Cortex of kidney (tissue), 1 donor: ENCODE data around the gene BEGAIN.

ENCODE experiments used
- DNase-seq: peaks from one replicate; lab custom pipeline; 2025; lab: John Stamatoyannopoulos, UW

BEGAIN gene

DNA sequence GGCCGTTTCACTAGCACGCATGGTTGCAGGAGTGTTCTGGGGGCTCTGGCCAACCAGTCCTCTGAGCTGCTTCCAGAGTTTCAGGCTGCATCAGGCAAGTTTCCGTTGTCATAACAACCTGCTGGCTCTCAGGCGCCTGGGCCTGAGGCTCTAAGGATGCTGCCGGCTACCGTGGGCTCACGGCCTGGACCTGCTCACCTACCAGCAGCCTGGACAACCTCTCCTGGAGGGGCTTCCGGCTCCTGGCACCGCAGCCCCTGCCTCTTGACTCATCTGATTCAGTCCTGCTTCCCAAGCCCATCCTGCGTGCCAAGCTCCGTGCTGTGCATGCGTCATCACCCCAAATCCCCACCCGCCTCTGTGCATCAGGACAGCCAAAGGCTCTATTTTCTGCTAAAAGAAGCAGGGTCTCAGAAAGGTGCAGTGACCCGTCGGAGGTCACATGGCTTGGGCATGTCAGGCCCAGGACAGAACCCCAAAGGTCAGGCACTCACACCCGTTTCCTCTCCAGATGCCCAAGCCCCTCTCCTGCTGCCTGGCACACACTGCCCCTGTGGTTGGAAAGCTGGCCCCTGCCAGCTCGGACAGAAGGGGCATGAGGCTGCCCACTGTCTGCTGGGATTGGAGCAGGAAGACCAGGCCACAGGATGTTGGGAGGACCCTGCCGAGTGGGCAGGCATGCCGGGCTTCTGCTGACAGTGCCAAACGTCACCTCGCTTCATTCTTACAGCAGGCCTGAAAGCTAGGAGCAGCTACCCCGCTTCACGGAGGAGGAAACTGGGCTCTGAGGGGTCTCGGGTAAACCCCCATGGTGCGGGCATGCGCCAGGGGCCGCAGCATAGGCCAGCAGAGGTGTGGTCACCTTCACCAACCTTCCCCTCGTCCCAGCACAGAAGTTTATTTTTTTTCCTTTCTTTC lies 5.7 kb downstream of the BEGAIN start:
- no peak for DNase-seq

DNA sequence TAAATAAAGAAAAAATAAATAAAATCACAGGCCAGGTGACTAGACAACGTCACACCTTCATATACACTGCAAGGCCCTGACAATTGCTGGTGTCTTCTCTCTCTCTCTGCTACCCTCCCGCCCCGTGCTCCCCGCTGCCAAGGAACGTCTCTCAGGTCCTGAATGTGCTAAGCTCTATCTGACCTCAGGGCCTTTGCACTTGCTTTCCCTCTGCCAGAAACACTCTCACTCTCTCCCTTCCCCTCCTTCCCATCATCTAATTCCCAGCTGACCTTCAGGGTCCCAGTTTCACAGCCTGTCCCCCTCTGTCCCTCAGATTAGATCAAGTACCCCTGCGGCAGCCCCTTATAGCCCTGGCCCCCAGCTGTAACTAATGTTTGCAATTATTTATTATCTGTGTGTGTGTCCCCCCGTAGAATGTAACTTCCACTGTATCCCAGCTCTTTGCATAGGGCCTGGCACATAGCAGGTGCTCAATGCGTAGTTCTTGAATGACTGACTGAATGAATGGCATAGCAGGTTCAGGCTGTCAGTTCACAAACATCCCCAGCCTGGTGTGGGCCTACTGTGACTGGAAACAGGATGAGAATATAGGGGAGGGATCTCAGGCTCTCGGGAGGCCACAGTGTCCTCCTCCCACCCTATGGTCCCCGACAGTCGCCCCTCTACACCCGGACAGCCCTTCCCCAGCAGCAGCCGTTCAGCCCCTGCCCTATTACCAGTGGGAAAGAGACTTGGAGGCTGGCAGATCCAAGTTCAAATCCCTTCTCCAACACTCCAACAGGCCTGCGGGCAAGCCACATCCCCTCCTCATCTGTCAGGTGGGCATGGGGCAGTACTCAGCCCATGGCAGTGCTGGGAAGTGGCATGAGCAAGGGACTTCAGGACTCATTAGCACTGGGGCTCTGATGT lies 6.6 kb downstream of the BEGAIN start:
- no peak for DNase-seq

DNA sequence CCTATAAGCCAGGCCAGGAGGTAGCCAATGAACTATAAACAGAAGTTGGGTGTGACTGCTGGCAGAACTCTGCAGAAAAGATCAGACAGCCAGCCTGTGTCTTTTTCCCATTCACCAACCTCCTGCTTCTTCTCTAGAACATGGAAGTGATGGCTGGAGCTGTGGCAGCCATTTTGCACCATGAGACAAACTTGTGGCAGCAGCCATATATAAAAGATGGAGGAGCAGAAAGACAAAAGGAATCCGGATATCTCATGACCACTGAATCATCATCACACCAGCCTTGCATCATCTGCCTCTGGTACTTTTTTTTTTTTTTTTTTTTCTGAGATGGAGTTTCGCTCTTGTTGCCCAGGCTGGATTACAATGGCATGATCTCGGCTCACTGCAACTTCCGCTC lies 8.7 kb downstream of the BEGAIN start:
- no peak for DNase-seq

DNA sequence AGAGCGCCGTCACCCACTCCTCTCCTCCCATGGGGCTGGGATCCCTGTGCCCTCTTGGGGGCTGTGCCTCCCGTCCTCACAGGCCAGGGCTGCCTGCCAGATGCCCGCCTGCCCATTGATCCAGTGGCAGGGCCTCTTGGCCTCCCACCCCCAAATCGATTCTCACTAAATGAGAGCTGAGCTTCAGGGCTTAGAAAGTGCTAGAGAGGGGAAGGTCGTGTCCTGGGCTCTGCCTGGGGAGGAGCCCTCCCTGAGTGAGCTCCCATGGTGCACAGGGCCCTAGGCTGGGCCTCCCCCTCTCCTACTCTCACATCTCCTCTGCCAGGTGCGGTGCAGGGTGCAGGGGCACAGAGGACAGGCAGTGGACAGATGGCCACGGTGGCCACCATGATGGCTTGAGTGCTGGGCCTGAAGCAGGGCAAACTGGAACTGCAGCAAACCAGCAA lies 9.2 kb downstream of the BEGAIN start:
- no peak for DNase-seq

DNA sequence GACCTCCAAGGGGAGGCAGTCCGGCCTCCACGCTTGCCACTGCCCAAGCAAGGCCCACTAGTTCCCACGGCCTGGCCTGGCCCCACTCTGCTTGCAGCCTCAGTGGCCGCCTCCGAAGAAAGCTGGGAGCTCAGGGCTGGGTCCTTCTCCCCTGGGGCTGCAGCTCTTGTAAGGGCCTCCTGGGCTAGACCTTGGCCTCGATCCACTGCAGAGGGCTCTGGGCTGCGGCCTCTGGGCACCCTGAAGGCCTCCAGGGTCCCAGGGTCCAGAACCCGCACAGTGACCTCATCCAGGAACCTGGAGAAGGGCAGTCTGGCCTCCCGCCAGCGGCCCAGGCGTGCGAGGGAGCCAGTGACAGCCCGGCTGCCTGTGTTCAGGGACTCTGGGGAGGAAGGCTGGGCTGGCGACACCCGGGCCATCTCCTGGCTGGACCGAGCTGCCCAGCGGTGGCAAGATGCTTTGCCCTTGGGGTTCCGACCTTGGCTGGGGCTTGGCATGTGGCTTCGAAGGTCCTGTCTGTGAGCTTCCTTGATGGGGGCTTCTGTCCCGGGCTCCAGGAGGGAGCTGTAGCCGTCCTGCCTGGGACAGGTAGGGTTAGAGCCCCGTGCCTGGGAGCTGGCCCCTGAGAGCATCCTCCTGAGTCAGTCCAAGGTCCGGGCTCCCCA lies 9.8 kb downstream of the BEGAIN start:
- no peak for DNase-seq

DNA sequence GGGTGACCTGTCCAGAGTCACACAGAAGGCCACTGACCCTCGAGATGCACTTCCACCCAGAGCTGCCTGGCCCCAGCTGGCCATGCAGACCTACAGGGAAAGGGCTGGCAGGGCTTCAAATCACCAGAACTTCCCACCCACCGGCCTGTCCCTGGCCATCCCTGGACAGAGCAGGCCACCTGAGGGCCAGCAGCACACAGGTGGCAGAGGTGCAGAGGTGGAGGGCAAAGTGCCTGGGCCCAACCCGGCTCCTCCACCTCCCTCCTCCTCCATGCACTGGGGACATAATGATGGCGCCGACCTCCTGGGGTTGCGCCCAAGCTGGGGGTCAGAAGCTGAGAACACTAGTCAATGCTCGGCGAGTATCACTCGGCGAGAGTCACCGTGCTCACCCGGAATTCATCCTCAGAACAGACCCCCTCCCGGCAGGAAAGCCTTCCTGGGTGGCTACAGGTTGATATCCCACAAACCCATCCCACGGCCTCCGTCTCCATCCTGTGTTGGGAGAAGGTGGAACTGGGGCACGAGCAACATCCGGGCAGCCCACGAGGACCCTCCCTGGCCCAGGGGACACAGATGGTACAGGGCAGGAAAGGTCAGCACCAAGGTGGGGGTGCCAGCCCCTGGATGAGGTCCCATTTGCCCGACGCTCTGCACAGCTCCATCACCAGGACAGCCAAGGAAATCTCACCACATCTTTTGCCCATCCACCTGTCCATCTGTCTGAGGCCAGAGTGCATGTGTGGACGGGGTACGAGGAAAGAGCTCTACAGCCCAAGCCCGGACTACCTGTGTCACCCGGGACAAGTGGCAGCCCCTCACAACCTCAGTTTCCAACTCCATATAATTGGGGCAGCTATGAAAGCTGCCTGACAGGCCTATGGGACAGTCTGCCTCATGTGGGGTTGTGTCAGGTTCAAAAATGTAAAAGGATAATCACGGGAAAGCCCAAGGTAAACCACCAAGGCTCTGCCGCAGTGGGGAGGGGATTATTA lies 10.8 kb downstream of the BEGAIN start:
- no peak for DNase-seq

DNA sequence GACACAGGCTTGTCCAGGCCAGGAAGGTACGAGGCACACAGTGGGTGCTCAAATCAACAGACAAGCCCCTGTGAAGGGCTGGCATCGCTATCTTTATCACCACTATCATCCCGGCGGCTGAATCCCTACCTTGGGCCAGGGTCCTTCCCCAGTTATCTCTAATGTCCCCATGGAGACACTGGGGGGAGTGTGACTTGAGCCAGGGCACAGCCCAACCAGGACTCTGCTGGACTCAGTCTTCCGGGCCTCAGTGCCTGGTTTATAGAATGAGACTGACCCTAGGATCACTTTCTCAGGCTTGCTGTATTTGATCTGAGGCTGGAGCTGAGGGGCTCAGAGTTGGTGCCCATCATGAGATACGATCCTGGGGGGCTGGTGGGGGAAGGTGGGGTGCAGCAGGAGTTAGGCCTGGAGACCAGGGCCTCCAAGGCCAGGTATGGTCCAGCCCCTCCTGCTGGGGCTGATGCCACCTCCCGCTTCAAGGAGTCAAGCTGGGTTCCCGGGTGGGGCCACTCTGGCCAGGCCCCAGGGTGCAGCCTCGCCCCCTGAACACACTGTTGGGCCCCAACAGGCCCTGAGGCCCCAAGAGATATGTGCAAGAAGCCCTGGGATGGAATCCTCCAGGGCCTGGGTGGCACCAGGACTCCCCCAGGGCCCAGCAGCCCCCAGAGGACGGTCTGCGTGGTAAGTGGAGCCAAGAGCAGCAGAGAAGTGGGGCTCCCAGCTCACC lies 11.8 kb downstream of the BEGAIN start:
- no peak for DNase-seq

DNA sequence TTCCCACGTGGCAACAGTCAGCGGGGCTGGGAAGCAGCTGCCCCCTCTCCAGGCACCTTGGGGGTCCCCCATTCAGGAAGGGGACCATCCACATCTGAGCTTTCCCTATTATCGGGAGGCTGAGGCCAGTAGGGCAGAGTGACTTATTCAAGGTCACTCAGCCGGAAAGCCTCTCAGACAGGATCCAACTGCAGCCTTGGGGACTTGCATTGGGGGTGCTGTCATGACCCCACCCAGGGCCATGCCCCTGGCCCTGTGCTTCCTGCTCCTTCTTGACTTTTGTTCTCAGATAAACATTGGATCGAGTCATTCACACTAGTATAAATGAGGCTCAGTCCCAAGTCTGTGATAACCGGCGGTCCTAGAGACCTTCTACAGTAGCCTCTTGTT lies 12.6 kb downstream of the BEGAIN start:
- no peak for DNase-seq

DNA sequence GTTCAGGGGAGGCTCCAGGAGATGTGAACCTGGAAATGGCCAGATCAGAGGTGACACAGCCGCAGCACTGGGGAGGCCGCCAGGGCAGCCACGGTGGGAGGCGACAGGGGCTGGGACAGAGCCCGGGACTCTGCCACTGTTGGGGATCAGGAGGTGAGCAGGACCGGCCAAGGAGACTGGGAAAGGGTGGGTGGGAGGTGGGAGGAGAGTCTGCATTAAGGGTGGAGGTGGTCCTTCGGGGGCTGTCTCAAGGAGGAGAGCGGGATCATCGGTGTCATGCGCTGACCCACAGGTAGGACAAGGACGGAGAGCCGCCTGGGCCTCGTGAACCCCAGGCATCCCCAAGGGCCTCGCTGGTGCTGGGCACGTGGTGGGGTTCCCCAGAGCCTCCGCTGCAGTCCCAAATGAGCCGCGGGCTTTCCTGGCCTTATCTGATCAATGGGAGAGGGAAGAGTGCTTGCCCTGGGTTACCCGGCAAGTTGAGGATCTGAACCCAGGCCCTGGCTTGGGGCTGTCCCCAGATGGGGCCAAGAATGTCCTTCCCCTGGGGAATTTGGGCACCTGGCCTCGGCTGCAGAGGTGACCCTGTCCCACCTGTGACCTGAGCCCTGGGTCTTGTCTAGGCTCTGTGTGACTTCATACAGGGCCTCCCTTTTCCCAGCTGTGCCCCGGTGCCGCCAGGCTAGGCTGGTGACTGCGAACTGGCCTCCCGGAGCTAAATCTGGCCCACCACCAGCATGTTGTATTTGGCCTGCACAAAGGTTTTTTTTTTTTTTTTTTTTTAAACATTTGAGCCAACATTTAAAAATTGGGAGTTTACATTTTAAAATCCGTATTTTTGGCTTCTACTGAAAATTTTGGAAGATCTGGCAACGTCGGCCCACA lies 13.2 kb downstream of the BEGAIN start:
- no peak for DNase-seq

DNA sequence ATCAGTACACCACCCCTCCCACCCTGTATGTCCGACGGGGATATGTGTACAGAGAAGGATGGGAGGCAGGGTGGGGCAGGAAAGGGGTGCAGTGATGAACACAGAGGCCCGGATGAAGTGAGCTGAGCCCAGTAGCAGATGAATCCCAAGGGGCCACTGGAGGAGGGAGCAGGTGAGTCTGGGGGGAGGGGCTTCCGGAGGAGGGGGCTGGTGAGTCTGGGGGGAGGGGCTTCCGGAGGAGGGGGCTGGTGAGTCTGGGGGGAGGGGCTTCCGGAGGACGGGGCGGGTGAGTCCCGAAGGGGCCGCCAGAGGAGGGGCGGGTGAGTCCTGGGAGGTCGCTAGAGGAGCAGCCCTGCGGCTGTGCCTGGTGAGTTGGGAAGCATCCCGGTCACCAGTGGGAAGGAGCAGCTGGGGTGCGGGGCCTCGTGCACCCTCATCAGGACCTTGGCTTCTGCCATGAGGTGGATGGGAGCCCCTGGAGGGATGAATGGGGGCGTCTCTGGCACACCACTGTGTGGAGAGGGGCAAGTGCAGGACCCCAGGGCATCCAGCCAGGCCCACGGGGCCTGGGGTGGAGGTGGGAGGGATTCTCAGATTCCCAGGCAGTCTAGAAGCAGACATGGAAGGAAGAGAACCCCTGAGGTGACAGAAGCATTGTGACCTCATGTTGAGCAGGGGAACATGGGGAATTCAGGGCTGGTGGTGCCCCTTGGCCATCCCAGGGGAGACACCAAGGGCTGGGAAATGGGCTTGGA lies 14.0 kb downstream of the BEGAIN start:
- no peak for DNase-seq

DNA sequence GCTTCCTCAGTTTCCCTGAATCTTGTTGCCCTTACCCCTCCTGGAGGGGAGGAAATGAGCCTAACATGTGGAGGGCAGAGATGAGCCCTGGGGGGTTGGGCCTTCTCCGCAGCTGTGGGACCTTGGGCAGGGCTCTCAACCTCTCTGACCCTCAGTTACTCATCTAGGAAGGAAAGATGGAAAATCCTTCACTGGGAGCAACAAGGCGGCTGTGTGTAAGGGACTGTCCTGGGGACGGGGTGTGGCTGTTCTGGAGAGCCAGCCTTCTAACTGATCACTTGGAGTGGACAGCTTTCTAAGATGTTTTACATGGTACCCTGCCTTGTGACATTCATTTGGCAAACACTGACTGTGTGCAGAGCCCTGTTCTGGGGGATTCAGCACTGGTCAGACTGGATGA lies 14.7 kb downstream of the BEGAIN start:
- DNase-seq: no peak

DNA sequence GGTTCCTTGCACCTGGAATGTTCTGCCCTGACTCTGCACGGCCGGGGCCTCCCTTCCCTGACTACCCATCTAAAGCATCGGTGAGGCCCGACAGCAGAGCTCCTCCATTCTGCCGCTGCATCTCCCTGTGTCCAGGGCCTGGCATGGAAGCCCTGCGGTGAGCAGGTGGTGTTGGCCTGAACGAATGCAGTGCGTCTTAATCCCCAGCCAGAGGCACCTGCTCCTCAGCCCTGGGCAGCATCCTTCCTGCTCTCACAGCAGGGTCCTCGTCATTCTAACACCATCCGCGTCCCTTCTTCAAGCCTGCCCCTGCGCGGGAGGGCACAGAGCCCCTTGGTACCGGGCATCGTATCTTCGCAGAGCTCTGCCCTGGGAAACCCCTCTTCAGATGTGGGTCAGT lies 15.4 kb downstream of the BEGAIN start:
- no peak for DNase-seq

DNA sequence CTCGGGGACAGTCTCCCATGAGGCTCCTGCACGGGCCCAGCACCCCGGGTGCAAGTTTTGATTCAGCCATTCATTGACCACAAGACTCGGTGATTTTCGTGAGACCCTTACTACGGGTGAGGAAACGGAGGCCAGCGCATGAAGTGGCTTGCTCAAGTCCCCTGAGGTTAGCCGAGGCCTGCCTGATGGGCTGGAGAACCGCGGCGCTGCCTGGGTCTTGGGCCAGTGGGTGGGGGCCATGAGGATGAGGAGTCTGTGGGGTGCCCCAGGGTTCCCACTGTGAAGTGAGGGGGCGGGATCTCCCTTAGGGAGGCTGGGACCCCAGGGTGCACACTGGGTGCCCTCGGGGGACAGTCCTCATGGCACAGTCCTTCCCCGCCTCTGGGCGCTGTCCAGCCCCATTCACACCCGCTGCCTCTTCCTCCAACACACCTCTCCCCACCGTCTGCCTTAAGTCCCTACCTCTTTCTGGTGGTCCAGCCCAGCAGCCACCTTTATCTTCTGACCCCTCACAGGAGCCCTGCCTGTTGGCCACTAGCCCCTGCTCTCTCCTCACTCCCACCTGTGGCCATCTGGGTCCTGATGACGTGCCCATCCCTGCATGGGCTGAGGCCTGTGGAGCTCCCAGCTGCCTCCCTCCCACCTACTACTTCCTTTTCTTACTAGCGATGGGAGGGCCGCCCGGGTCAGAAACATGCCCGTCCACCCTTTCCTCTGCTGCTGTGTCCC lies 16.3 kb downstream of the BEGAIN start:
- DNase-seq: no peak

DNA sequence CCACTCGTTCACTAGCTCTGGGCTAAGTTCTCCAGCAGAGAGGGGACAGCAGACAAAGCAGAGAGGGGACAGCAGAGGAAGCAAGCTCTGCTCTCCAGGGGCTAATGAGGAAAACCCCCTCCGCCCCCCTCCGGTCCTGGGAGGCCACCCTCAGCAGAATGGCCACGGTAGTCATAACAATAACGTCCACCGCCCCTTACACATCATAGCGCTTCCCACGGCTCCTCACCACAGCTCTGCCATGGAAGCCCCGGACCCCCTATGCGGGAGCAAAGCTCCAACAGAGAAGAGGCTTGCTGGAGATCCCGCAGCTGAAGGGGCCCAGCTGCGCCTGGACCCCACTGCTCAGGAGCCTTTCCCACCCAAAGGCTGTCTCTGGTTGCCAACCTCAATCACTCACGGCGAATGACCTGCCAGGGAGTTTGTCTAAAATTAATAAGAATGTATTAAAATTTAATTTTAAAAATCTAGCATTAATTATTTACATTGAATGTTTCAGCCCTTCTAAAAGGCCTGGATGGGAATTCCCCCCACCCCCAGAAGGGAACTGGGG lies 17.4 kb downstream of the BEGAIN start:
- DNase-seq: no peak

DNA sequence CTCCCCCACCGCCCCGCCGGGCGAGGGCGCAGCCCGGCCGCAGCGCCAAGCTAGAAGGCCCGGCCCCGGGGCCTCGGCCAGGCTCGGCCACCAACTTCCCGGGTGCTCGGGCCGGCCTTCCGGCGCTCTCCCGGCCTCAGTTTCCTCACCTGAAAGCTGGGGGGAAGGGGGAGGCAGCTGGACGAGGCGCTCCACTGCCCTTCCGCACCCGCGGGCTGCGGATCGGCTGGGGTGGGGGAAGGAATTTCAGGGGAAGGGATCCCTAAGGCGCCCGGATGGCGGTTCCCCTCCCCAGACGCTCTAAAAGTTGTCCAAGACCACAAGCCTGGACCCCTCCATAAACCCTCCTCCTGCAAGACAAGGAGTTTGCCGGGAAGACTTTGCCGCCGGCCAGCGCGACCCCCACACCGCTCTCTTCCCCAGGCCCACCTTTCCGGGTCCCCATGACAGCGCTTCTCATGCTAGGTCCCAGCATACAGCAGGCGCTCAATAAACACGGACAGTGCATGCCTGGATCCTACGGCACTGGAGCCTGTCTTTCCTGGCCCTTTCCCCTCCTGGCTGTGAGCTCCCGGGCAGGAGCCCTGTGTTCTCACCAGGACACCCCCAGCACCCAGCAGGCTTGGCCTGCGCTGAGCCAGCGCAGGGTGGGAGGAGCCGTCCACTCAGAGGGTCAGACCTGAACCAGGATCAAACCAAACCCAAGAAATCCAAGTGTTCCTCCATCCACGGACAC lies 18.1 kb downstream of the BEGAIN start:
- DNase-seq: no peak

DNA sequence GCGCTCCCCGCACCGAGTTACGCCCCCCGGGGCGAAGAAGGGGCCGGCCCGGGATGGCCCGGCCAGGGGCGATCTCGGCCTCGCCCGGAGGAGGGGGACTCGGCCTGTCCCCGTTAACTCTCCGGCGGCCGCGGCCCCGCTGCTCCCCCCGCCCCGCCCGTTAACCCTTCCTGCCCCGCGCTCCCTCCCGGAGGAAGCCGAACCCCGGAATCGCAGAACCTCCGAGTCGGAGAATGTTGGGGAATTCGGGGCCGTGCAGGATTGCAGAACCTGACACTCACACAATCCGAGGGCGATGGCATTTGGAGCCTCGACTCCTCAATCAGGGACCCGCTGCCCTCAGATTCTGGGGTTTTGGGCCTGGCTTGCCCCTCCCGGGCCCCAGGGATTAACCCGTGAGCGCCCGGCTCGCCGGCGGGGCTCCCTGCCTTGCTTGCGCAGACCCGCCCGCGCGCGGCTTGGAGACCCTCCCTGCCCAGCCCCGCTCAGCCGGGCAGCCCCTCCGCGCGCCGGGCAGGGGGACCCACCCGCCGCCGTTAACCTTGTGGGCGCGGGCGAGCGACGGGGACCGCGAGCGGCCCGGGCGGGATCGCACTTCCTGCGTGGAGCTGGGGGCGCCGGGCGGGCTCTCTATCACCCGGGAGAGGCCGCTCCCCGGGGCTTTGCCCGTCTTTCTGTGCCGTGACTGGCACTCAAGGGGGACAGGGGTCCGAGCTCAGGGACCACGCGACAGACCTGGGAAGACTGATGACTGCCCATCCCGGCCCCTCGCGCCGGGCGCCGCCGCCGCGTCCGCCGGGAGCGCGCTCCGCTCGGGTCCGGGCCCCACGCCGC lies 18.8 kb downstream of the BEGAIN start:
- DNase-seq: no peak
